Suprapubic skin (tissue), 4 donors: ENCODE measurements around the gene CDK18. TPM values are rescaled to one million over a fixed set of nuclear protein-coding genes. Genes with fewer than 3 reads are reported as not detected.

Experiments used
- DNase-seq, 2 donors: peaks; one replicate each; pipeline ENCODE4 v3.0.0-alpha.2; 2019; ENCODE audit warnings: low spot score in 2 of 2
- H3K27ac ChIP-seq: fragments of 200-600 bp; sonication (generic); one replicate; pipeline ENCODE4 v1.5.1; 2019
- H3K27me3 ChIP-seq: fragments of 200-600 bp; sonication (generic); one replicate; pipeline ENCODE4 v1.5.1; 2019
- H3K36me3 ChIP-seq: fragments of 200-600 bp; sonication (generic); one replicate; pipeline ENCODE4 v1.5.1; 2019
- H3K4me1 ChIP-seq: fragments of 200-600 bp; sonication (generic); one replicate; pipeline ENCODE4 v1.5.1; 2019
- H3K4me3 ChIP-seq: fragments of 200-600 bp; sonication (generic); one replicate; pipeline ENCODE4 v1.5.1; 2019; ENCODE audit warnings: mild to moderate bottlenecking
- H3K9me3 ChIP-seq: fragments of 200-600 bp; sonication (generic); one replicate; pipeline ENCODE4 v1.5.1; 2019
- EP300 ChIP-seq: sonication (generic); formaldehyde crosslinking; IDR thresholded peaks from one replicate; pipeline ENCODE4 v1.6.1; 2017; ENCODE audit warnings: antibody characterized with exemption
- POLR2A ChIP-seq, 2 donors: fragments of 450-650 bp; IDR thresholded peaks; one replicate each; pipeline ENCODE4 v1.6.1; 2017; ENCODE audit warnings: antibody characterized with exemption in 2 of 2, mild to moderate bottlenecking in 2 of 2, moderate library complexity in 2 of 2
- POLR2AphosphoS5 ChIP-seq, 3 donors: sonication (generic); formaldehyde crosslinking; IDR thresholded peaks; one replicate each; pipeline ENCODE4 v1.6.1; 2017; ENCODE audit warnings: antibody characterized with exemption in 3 of 3
- whole genome bisulfite sequencing: methylation state at CpG from one replicate; pipeline ENCODE4 v1.1.5; 2018; 5-methylcytosine and 5-hydroxymethylcytosine counted together
- total RNA-seq, 4 donors: library from RNA; depleted of rRNA; stranded (reverse); fragments of >200 nt; gene quantifications; one replicate each; pipeline ENCODE4 v1.1.0, GENCODE V29; 2016
- TF ChIP-seq, protein P1 (sequence below), 2 donors: fragments of 200-600 bp in 1 of 2; fragments of 450-650 bp in 1 of 2; sonication (generic) in 1 of 2; IDR thresholded peaks; one replicate each; pipeline ENCODE4 v1.5.1; 2016 to 2019; ENCODE audit warnings: antibody characterized with exemption in 2 of 2, mild to moderate bottlenecking in 1 of 2, moderate library complexity in 1 of 2

CDK18 gene
- total RNA-seq, 4 donors from 2014 or later, result 2.7 to 9.7 (median 4.7) TPM

DNA sequence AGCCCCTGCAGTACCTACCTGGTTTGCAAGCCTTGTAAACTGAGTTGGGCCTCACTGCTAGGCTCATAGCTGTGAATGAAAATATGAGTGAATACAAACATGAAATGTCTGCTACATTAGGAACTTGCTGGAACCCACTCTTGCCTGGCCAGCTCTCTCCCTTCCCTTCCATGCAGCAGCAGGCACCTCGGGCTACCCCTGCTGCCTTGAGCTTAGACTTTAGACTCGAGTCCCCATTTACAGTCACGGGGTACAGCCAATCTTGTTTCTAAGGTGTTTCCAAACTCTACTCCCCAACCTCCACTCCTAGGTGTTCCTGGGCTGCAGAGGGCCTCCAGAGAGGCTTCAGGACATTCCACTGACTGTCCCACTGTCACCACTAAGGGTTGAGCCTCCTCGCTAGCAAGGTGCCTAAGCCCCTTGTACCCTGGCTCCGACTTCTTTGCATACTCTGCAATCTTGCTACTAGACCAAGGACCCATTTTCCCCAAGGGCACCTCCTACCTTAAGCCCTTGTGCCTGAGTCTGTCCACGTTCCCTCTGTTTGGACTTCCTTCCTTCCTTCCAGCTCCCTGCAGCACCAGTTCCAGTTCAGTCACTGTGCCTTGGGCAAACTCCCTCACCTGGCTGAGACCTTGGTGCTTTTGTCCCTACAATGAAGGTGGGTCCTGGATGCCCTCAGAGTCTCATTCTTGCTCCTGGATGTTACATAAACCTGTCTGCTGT is 36.9 kb downstream of the CDK18 start:
- Histone ChIP-seq H3K27me3 (peaks cover 9% of the 10 kb centered on the region), H3K27ac (no peak overlapping the region), H3K9me3 (no peaks in the 10 kb centered on the region), H3K4me1 (peaks cover 41% of the 10 kb centered on the region), H3K36me3 (no peaks in the 10 kb centered on the region), H3K4me3 (no peak overlapping the region)
- 81% methylated on average over 6 of the region's 6 CpGs for WGBS
- no peak for TF ChIP-seq POLR2AphosphoS5 (IDR thresholded peaks at IDR 0.05)
- no peak for TF ChIP-seq POLR2A (IDR thresholded peaks at IDR 0.05)
- DNase-seq, result peak; percentile 38 to 44

DNA sequence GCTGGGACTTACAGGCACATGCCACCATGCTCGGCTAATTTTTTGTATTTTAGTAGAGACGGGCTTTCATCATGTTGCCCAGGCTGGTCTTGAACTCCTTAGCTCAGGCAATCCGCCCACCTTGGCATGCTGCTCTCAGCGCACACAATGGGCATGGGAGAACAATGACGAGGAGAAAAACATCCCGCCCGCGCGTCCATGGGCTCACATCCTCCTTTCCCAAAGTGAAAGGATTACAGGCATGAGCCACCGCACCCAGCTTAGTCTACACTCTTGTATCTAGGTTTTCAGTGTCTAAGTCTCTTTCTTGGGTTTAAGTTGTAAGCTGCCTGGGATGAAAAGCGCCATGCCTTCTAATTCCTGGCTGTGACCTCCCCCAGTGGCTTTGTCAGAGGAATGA is 37.9 kb downstream of the CDK18 start:
- peaks cover 9% of the 10 kb centered on the region for H3K27me3 ChIP-seq
- no peaks in the 10 kb centered on the region for H3K9me3 ChIP-seq
- H3K4me3 ChIP-seq, result no peak overlapping the region
- TF ChIP-seq POLR2A (IDR thresholded peaks at IDR 0.05), result no peak
- TF ChIP-seq POLR2AphosphoS5 (IDR thresholded peaks at IDR 0.05), result no peak
- TF ChIP-seq EP300, result no peak
- TF ChIP-seq, protein P1, sequence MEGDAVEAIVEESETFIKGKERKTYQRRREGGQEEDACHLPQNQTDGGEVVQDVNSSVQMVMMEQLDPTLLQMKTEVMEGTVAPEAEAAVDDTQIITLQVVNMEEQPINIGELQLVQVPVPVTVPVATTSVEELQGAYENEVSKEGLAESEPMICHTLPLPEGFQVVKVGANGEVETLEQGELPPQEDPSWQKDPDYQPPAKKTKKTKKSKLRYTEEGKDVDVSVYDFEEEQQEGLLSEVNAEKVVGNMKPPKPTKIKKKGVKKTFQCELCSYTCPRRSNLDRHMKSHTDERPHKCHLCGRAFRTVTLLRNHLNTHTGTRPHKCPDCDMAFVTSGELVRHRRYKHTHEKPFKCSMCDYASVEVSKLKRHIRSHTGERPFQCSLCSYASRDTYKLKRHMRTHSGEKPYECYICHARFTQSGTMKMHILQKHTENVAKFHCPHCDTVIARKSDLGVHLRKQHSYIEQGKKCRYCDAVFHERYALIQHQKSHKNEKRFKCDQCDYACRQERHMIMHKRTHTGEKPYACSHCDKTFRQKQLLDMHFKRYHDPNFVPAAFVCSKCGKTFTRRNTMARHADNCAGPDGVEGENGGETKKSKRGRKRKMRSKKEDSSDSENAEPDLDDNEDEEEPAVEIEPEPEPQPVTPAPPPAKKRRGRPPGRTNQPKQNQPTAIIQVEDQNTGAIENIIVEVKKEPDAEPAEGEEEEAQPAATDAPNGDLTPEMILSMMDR (IDR thresholded peaks at IDR 0.05), result no peak
- DNase-seq, result peak; percentile 60 to 69
- H3K27ac ChIP-seq, result peak overlapping the region; percentile 88
- 78% methylated on average over 9 of the region's 11 CpGs for WGBS
- no peaks in the 10 kb centered on the region for H3K36me3 ChIP-seq
- peaks cover 37% of the 10 kb centered on the region for H3K4me1 ChIP-seq

DNA sequence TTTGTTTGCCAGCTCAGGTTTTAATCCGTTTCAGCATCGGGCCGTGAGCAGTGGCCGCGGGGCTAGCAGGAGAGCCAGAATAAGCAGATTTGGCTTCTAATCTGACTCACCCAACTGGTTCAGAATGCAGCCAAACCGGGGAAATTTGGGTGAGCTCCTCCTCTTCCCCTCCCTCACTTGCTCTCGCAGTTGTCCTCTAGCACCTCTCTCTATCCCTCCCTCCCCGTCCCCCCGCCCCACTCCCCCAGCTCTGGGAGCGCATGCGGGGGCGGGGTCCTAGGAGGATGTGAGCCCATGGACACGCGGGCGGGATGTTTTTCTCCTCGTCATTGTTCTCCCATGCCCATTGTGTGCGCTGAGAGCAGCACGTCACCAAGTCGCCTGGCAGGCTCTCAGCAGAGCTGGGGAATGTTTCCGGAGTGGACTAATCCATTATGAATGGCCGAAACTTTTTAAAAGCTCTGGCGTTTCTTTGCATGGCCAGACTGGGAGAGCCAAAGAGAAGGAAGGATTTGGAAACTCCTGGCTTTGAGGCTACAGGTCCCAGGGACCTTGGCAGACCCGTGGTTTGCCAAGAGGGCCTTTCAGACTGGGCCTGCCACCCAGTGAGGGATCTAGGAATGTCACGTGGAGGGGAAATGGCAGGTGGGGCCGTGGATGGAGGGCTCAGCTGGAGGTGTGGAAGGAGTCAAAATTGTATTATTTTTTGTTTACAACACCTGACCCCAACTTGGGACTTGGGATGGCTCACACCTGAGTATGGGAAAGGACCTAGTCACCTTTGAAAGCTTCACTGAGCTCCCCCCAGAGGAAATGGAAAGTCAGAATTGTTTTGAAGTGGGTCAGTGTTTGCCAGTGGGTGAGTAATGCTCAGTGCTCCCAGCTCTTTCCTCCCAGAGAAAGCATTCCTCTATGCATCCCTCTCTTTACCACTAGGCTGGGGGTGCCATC is 39.2 kb downstream of the CDK18 start:
- WGBS, result 2% methylated on average over 19 of the region's 25 CpGs
- H3K4me1 ChIP-seq, result peaks cover 34% of the 10 kb centered on the region
- H3K4me3 ChIP-seq, result peak overlapping the region; percentile 32
- peak; percentile 84 to 87 for DNase-seq
- peak overlapping the region; percentile 88 for H3K27ac ChIP-seq
- H3K27me3 ChIP-seq, result peaks cover 9% of the 10 kb centered on the region
- H3K9me3 ChIP-seq, result no peaks in the 10 kb centered on the region
- TF ChIP-seq, protein P1 (IDR thresholded peaks at IDR 0.05), result no peak
- TF ChIP-seq POLR2AphosphoS5 (IDR thresholded peaks at IDR 0.05) (no peak), EP300 (no peak), POLR2A (IDR thresholded peaks at IDR 0.05) (no peak)
- no peaks in the 10 kb centered on the region for H3K36me3 ChIP-seq

DNA sequence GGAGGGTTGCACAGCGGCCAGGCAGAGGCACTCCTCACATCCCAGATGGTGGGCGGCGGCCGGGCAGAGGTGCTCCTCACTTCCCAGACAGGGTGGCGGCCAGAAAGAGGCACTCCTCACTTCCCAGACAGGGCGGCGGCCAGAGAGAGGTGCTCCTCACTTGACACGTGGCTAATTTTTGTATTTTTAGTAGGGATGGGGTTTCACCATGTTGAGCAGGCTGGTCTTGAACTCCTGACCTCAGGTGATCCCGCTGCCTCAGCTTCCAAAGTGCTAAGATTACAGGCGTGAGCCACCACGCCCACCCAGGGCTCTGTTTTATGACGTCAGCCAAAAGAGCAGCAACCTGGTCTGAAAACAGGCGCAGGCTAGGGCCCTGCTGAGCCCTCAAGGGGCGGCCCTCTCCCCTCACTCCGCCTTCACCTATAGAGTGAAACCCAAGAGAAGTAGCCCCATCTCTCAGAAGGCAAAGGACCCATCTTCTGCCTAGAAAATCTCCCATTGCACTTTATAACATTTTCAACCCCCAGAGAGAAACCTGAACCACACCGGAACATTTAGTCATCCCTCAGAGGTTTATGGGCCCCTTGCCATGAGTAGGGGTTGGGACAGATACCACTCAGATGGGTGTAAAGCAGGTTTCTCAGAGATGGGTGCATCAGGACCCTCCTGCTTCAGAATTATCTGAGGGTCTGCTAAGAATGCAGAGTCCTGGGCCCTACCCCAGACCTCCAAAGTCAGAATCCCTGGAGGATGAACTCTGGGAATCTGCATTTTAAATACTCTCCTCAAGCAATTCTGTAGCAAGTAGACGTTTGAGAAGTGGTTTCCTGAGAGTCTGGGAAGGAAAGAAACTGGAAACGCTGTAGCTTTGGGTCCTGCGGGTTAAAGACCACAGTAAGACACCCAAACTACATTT is 40.8 kb downstream of the CDK18 start:
- peak; percentile 68 to 84 for DNase-seq
- no peak for TF ChIP-seq POLR2A (IDR thresholded peaks at IDR 0.05)
- no peak for TF ChIP-seq POLR2AphosphoS5 (IDR thresholded peaks at IDR 0.05)
- TF ChIP-seq, protein P1 (IDR thresholded peaks at IDR 0.05), result no peak
- no peak for TF ChIP-seq EP300
- WGBS, result 58% methylated on average over 16 of the region's 19 CpGs
- Histone ChIP-seq H3K27me3 (peaks cover 11% of the 10 kb centered on the region), H3K36me3 (no peaks in the 10 kb centered on the region), H3K4me3 (no peak overlapping the region), H3K4me1 (peaks cover 33% of the 10 kb centered on the region), H3K9me3 (no peaks in the 10 kb centered on the region), H3K27ac (no peak overlapping the region)

DNA sequence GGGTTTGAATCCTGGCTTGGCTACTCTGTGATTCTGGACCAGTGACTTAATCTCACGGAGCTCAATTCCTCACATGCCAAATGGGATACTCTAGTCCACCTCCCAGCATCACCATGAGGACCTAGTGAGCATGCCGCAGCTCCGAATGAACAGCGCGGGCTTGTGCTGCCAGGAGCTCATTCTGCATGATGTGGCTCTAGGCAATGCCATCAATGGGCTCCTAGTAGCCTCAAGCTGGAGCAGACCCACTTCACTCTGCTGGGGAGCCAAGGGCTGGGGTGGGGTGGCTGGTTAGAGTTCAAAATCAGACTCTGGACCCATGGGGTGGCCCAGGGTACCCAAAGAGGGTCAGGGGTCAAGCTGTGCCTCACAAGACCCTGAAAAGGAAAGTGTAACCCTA is 41.5 kb downstream of the CDK18 start:
- no peak overlapping the region for H3K27ac ChIP-seq
- H3K9me3 ChIP-seq, result no peaks in the 10 kb centered on the region
- 91% methylated on average over 5 of the region's 5 CpGs for WGBS
- DNase-seq, result peak; percentile 31 to 56
- peaks cover 11% of the 10 kb centered on the region for H3K27me3 ChIP-seq
- no peak overlapping the region for H3K4me3 ChIP-seq
- H3K4me1 ChIP-seq, result peaks cover 33% of the 10 kb centered on the region
- no peaks in the 10 kb centered on the region for H3K36me3 ChIP-seq
- TF ChIP-seq EP300 (no peak), POLR2A (IDR thresholded peaks at IDR 0.05) (no peak), POLR2AphosphoS5 (IDR thresholded peaks at IDR 0.05) (no peak)
- TF ChIP-seq, protein P1 (IDR thresholded peaks at IDR 0.05), result no peak
